ENCODE results near the gene TIGAR.

Gene TIGAR

GRCh38 chr12:4369548-4369947, 48.5 kb downstream of the TIGAR start:
- no peaks in the 10 kb centered on the region for H3K27me3 ChIP-seq (ENCODE audit: control insufficient read depth, insufficient read depth, low read length)
- no peaks in the 10 kb centered on the region for H3K36me3 ChIP-seq (ENCODE audit: control insufficient read depth, insufficient read depth, low read length)
- no peak overlapping the region for H3K9ac ChIP-seq (ENCODE audit: low read depth, low read length)
- no peaks in the 10 kb centered on the region for H3K4me1 ChIP-seq (ENCODE audit: control insufficient read depth, insufficient read depth, low read length)
- no peak overlapping the region for H3K4me3 ChIP-seq (ENCODE audit: low read depth, low read length)
- H3K9me3 ChIP-seq (ENCODE audit: control insufficient read depth, insufficient read depth, low read length): no peaks in the 10 kb centered on the region

- no peak overlapping the region for H3K4me3 ChIP-seq (ENCODE audit: low read depth, low read length)
Observed at GRCh38 chr12:4370265-4370664, 49.3 kb downstream of the TIGAR start.

GRCh38 chr12:4372653-4373052, 51.6 kb downstream of the TIGAR start:
- no peak overlapping the region for H3K4me3 ChIP-seq (ENCODE audit: low read depth, low read length)
- no peaks in the 10 kb centered on the region for H3K4me1 ChIP-seq (ENCODE audit: control insufficient read depth, insufficient read depth, low read length)
- H3K36me3 ChIP-seq (ENCODE audit: control insufficient read depth, insufficient read depth, low read length): no peaks in the 10 kb centered on the region
- H3K27me3 ChIP-seq (ENCODE audit: control insufficient read depth, insufficient read depth, low read length): no peaks in the 10 kb centered on the region
- H3K9ac ChIP-seq (ENCODE audit: low read depth, low read length): no peak overlapping the region
- H3K9me3 ChIP-seq (ENCODE audit: control insufficient read depth, insufficient read depth, low read length): no peaks in the 10 kb centered on the region

More at GRCh38 chr12:4370265-4370664, 49.3 kb downstream of the TIGAR start:
- Histone ChIP-seq H3K9ac (ENCODE audit: low read depth, low read length) (no peak overlapping the region), H3K4me1 (ENCODE audit: control insufficient read depth, insufficient read depth, low read length) (no peaks in the 10 kb centered on the region), H3K27me3 (ENCODE audit: control insufficient read depth, insufficient read depth, low read length) (no peaks in the 10 kb centered on the region), H3K36me3 (ENCODE audit: control insufficient read depth, insufficient read depth, low read length) (no peaks in the 10 kb centered on the region), H3K9me3 (ENCODE audit: control insufficient read depth, insufficient read depth, low read length) (no peaks in the 10 kb centered on the region)

GRCh38 chr12:4375449-4375848, 54.4 kb downstream of the TIGAR start:
- H3K4me3 ChIP-seq (ENCODE audit: low read depth, low read length): no peak overlapping the region
- no peaks in the 10 kb centered on the region for H3K4me1 ChIP-seq (ENCODE audit: control insufficient read depth, insufficient read depth, low read length)
- H3K27me3 ChIP-seq (ENCODE audit: control insufficient read depth, insufficient read depth, low read length): peaks cover 3% of the 10 kb centered on the region

GRCh38 chr12:4378772-4379171, 57.8 kb downstream of the TIGAR start:
- no peaks in the 10 kb centered on the region for H3K9me3 ChIP-seq (ENCODE audit: control insufficient read depth, insufficient read depth, low read length)
- H3K9ac ChIP-seq (ENCODE audit: low read depth, low read length): no peak overlapping the region
- no peak overlapping the region for H3K4me3 ChIP-seq (ENCODE audit: low read depth, low read length)
- peaks cover 3% of the 10 kb centered on the region for H3K4me1 ChIP-seq (ENCODE audit: control insufficient read depth, insufficient read depth, low read length)
- H3K36me3 ChIP-seq (ENCODE audit: control insufficient read depth, insufficient read depth, low read length): no peaks in the 10 kb centered on the region
- peaks cover 5% of the 10 kb centered on the region for H3K27me3 ChIP-seq (ENCODE audit: control insufficient read depth, insufficient read depth, low read length)

More at GRCh38 chr12:4375449-4375848, 54.4 kb downstream of the TIGAR start:
- Histone ChIP-seq H3K9ac (ENCODE audit: low read depth, low read length) (no peak overlapping the region), H3K36me3 (ENCODE audit: control insufficient read depth, insufficient read depth, low read length) (no peaks in the 10 kb centered on the region), H3K9me3 (ENCODE audit: control insufficient read depth, insufficient read depth, low read length) (no peaks in the 10 kb centered on the region)

GRCh38 chr12:4379405-4379804, 58.4 kb downstream of the TIGAR start, which contains the start of gene FGF23:
Gene FGF23 (minus strand): TSS chr12:4379712. CDS start chr12:4379582, 130 bp downstream.
- Histone ChIP-seq H3K9me3 (ENCODE audit: control insufficient read depth, insufficient read depth, low read length) (no peaks in the 10 kb centered on the region), H3K36me3 (ENCODE audit: control insufficient read depth, insufficient read depth, low read length) (no peaks in the 10 kb centered on the region), H3K4me3 (ENCODE audit: low read depth, low read length) (peak within 1 kb of the TSS; percentile 33), H3K27me3 (ENCODE audit: control insufficient read depth, insufficient read depth, low read length) (peaks cover 5% of the 10 kb centered on the region), H3K9ac (ENCODE audit: low read depth, low read length) (no peak within 1 kb of the TSS), H3K4me1 (ENCODE audit: control insufficient read depth, insufficient read depth, low read length) (peaks cover 3% of the 10 kb centered on the region)

GRCh38 chr12:4380332-4380731, 59.3 kb downstream of the TIGAR start:
- Histone ChIP-seq H3K4me3 (ENCODE audit: low read depth, low read length) (no peak overlapping the region), H3K9ac (ENCODE audit: low read depth, low read length) (no peak overlapping the region), H3K4me1 (ENCODE audit: control insufficient read depth, insufficient read depth, low read length) (peaks cover 3% of the 10 kb centered on the region), H3K27me3 (ENCODE audit: control insufficient read depth, insufficient read depth, low read length) (peaks cover 5% of the 10 kb centered on the region), H3K9me3 (ENCODE audit: control insufficient read depth, insufficient read depth, low read length) (no peaks in the 10 kb centered on the region), H3K36me3 (ENCODE audit: control insufficient read depth, insufficient read depth, low read length) (no peaks in the 10 kb centered on the region)

- no peak overlapping the region for H3K9ac ChIP-seq (ENCODE audit: low read depth, low read length)
- H3K9me3 ChIP-seq (ENCODE audit: control insufficient read depth, insufficient read depth, low read length): no peaks in the 10 kb centered on the region
- H3K36me3 ChIP-seq (ENCODE audit: control insufficient read depth, insufficient read depth, low read length): no peaks in the 10 kb centered on the region
- H3K4me1 ChIP-seq (ENCODE audit: control insufficient read depth, insufficient read depth, low read length): peaks cover 3% of the 10 kb centered on the region
- H3K4me3 ChIP-seq (ENCODE audit: low read depth, low read length): no peak overlapping the region
- peaks cover 5% of the 10 kb centered on the region for H3K27me3 ChIP-seq (ENCODE audit: control insufficient read depth, insufficient read depth, low read length)
Observed at GRCh38 chr12:4383304-4383865, 62.4 kb downstream of the TIGAR start.

- Histone ChIP-seq H3K9me3 (ENCODE audit: control insufficient read depth, insufficient read depth, low read length) (no peaks in the 10 kb centered on the region), H3K27me3 (ENCODE audit: control insufficient read depth, insufficient read depth, low read length) (no peaks in the 10 kb centered on the region), H3K4me3 (ENCODE audit: low read depth, low read length) (no peak overlapping the region), H3K9ac (ENCODE audit: low read depth, low read length) (no peak overlapping the region), H3K4me1 (ENCODE audit: control insufficient read depth, insufficient read depth, low read length) (peaks cover 3% of the 10 kb centered on the region), H3K36me3 (ENCODE audit: control insufficient read depth, insufficient read depth, low read length) (no peaks in the 10 kb centered on the region)
Observed at GRCh38 chr12:4386801-4387200, 65.8 kb downstream of the TIGAR start.

- H3K4me1 ChIP-seq (ENCODE audit: control insufficient read depth, insufficient read depth, low read length): peaks cover 3% of the 10 kb centered on the region
- H3K27me3 ChIP-seq (ENCODE audit: control insufficient read depth, insufficient read depth, low read length): no peaks in the 10 kb centered on the region
- H3K9me3 ChIP-seq (ENCODE audit: control insufficient read depth, insufficient read depth, low read length): no peaks in the 10 kb centered on the region
- H3K36me3 ChIP-seq (ENCODE audit: control insufficient read depth, insufficient read depth, low read length): no peaks in the 10 kb centered on the region
- no peak overlapping the region for H3K9ac ChIP-seq (ENCODE audit: low read depth, low read length)
- no peak overlapping the region for H3K4me3 ChIP-seq (ENCODE audit: low read depth, low read length)
Observed at GRCh38 chr12:4387607-4388006, 66.6 kb downstream of the TIGAR start.

- H3K9me3 ChIP-seq (ENCODE audit: control insufficient read depth, insufficient read depth, low read length): no peaks in the 10 kb centered on the region
- no peak overlapping the region for H3K4me3 ChIP-seq (ENCODE audit: low read depth, low read length)
- no peaks in the 10 kb centered on the region for H3K36me3 ChIP-seq (ENCODE audit: control insufficient read depth, insufficient read depth, low read length)
- no peak overlapping the region for H3K9ac ChIP-seq (ENCODE audit: low read depth, low read length)
- H3K4me1 ChIP-seq (ENCODE audit: control insufficient read depth, insufficient read depth, low read length): peaks cover 3% of the 10 kb centered on the region
- H3K27me3 ChIP-seq (ENCODE audit: control insufficient read depth, insufficient read depth, low read length): no peaks in the 10 kb centered on the region
Observed at GRCh38 chr12:4388032-4388431, 67.0 kb downstream of the TIGAR start.

- H3K4me1 ChIP-seq (ENCODE audit: control insufficient read depth, insufficient read depth, low read length): no peaks in the 10 kb centered on the region
- no peak overlapping the region for H3K9ac ChIP-seq (ENCODE audit: low read depth, low read length)
- no peaks in the 10 kb centered on the region for H3K36me3 ChIP-seq (ENCODE audit: control insufficient read depth, insufficient read depth, low read length)
- no peaks in the 10 kb centered on the region for H3K27me3 ChIP-seq (ENCODE audit: control insufficient read depth, insufficient read depth, low read length)
- no peaks in the 10 kb centered on the region for H3K9me3 ChIP-seq (ENCODE audit: control insufficient read depth, insufficient read depth, low read length)
- H3K4me3 ChIP-seq (ENCODE audit: low read depth, low read length): no peak overlapping the region
Observed at GRCh38 chr12:4388662-4389061, 67.6 kb downstream of the TIGAR start.
